SIG-M5 (cell line): ENCODE data around the gene KRT20.
"Not testable (repeated sequence)": the region's sequence is repeated elsewhere in the genome, so short reads cannot be mapped to it uniquely, and the experiment has no call there.

Experiments
- DNase-seq: peaks from one replicate; lab custom pipeline; 2025; lab: John Stamatoyannopoulos, UW

KRT20 gene

DNA sequence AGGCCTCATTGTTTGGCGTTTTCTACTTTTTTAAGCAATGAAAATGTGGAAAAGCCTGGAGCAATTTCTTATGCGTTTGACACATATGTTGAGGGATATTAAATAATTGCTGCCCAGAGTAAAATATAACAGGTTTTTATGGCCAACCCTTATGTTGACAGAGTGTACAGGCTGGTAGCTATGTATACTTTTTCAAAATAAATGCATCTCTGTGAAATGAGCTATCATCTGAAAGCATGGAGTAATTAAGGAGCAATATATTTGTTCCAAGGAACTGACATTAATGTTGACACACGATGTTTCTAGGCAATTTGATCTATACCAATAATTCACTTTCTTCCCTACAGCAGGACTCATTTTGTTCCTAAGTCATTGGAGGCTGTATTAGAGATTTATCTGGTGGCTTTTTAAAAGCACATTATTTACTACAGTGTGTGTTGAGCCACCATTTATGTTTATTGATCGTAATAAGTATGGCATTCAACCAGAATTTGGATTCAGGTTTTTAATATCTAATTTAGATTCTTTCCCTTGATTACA is 11.9 kb upstream of the KRT20 start:
- no peak for DNase-seq

- no peak for DNase-seq
Observed at GRCh38 chr17:40895106-40895730, 10.2 kb upstream of the KRT20 start.

DNA sequence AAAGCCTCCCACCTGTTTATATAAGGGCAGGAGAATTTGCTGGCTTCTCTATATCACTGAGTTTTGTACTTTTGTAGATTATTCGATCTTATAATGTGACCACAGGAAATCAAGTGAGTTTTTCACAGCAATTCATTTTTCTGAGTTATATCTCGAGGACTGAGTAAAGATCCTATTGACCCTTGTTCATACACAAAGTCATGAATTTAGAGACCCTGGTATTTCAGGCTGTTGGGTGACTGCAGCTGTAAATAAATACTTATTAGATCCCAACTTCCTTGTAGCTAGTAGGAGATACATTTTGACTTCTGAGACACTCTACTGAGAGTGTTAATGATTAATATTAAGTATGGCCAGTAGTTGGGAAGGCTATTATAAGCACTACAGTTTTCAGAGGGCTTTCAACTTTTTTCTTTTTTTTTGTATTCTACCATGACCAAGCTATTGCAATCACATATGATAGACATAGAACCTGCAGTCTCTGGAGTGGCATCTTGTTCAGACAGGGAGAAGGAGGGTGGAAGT is 3.2 kb upstream of the KRT20 start:
- no peak for DNase-seq

- DNase-seq, result no peak
Observed at GRCh38 chr17:40886090-40886489, 1.0 kb upstream of the KRT20 start.

DNA sequence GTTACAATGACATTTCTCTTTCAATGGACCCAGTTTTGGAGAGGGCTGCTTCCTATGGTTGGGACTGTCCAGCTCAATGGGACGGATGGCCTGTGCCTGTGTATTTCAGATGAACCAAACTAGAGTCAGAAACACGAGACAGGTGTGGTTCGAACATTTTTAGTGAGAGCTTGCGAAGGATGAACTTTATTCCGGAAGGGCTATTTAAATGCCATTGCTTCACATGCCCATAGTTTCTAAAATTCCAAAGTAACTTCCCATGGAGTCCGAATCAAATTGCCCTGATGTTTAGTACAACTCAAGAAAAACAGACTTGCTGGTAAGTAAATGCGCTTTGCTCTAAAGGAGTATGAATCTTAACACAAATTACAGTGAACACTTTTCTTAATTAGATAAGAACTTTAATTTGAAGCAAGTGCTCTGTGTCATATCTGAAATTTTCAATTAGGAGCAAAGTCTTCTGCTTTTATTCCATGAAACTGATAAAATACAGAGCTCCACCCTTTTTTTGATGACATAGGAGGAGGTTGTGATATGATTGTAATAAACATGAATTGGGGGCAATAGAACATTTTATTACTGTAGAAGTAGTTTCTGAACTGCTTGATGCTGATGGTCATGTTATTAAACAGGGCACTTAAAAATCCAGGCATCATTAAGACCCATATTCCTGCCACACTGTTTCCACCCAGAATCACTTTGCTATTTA is 1.3 kb downstream of the KRT20 start:
- no peak for DNase-seq

GRCh38 chr17:40883031-40883430 is 2.0 kb downstream of the KRT20 start:
- DNase-seq, result no peak

GRCh38 chr17:40879026-40879425 is 6.0 kb downstream of the KRT20 start:
- no peak for DNase-seq

DNA sequence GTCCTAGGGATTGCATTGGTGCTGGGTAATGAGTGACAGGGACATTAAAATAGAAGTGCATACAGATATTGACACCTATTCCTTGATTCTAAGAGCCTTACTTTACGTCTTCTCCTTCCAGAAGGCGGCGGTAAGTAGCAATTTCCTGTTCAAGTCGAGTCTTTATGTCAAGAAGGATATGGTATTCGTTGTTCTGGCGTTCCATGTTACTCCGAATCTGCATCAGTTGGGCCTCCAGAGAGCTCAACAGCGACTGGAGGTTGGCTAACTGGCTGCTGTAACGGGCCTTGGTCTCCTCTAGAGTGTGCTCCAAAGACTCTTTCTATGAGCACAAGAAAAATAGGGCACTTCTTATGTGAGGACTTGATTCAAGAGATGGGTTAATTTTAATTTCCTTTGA is 7.0 kb downstream of the KRT20 start:
- no peak for DNase-seq

GRCh38 chr17:40873801-40874200 is 11.2 kb downstream of the KRT20 start:
- no peak for DNase-seq

GRCh38 chr17:40873255-40873654 is 11.8 kb downstream of the KRT20 start:
- no peak for DNase-seq

DNA sequence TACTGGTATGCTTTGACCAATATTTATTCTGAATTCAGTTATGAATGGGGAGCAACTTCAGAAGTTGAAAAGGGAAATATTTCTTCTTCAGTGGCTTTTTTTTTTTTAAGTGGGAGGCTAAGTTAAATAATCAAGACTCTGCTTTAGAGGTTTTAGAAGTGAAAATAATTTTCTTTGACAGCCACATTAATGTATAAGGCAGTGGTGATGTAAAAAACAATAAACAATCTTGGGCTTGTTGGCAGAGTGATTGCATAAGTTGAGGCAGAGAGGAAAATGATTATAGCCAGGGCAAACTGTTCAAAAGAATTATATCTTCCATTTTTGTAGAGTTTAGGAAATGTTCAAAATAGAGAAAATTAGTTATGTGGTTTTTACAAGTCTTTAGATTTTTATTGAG is 12.6 kb downstream of the KRT20 start:
- DNase-seq, result no peak

DNA sequence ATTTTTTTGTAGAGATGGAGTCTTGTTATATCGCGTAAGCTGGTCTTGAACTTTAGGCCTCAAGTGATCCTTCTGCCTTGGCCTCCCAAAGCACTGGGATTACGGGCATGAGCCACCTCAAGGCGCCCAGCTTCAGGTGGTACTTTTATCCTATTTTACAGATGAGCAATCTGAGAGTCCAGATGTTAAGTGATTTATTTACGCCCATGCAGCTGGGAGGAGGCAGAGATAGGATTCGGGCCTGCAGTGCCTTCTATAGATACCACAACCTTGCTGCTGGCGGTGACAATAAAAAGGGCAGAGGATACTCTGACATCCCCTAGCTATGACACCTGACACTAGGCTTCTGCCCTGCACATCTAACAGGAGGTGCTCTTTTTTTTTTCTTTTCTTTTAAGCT is 13.7 kb downstream of the KRT20 start:
- DNase-seq, result no peak

GRCh38 chr17:40870136-40870535 is 14.9 kb downstream of the KRT20 start:
- DNase-seq, result no peak

DNA sequence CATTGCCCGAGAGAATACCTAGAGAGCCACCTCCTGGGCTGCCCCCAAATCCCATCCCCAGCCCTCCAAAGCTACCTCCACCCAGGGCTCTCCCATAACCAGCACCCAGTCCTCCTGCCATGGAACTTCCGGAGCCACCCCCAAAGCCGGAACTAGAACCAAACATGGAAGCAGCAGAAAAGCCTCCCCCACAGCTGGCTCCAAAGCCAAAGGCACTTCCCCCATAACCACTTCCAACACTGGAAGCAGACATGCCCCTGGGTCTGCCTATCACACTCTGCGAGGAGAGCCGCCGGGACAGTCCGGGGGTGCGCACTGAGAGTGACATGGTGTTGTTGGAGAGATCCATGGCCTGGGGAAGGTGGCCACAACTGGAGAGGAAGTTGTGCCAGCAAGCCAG is 18.2 kb downstream of the KRT20 start, which contains the start of gene KRT12:
TSS of gene KRT12 (minus strand) at position 386 of the 400 bp plus-strand sequence. CDS start at position 349, 37 bp downstream.
- DNase-seq, result no peak

GRCh38 chr17:40864661-40865390 is 20.2 kb downstream of the KRT20 start:
- no peak for DNase-seq

GRCh38 chr17:40862985-40863733 is 21.9 kb downstream of the KRT20 start:
- no peak for DNase-seq

DNA sequence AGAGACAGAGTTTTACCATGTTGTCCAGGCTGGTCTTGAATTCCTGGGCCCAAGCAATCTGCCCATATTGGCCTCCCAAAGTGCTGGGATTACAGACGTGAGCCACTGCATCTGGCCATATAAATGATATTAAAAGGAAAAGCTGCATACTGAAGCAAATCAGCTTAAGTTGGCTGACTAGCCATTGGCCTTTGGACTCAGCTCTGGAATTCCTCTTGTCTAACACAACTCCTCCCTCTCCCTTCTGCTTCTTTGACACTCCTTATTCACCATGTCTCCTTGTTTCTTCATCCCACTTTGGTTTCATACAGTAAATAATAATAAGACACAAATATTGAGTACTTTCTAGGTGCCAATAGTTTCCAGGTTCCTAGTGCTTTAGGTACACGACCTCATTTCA is 25.5 kb downstream of the KRT20 start:
- no peak for DNase-seq

- not testable (repeated sequence) for DNase-seq
Observed at GRCh38 chr17:40858667-40859066, 26.4 kb downstream of the KRT20 start.

DNA sequence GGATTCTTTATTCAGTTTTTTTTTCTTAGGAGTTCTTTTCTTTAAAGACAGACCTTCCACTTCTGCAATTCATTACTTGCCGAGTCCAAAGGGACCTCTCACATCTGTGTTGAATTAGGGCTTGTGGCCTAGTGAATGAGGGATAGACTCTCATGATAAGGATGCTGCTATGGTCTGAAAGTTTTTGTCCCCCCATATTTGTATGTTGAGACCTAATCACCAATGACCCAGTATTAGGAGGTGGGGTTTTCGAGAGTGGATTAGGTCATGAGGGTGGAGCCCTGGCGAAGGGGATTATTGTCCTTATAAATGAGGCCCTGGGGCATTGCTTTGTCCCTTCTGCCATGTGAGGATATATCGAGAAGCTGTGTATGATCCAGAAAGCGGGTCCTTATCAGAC is 27.5 kb downstream of the KRT20 start:
- no peak for DNase-seq

GRCh38 chr17:40854175-40854814 is 30.7 kb downstream of the KRT20 start:
- no peak for DNase-seq

- no peak for DNase-seq
Observed at GRCh38 chr17:40852364-40852763, 32.7 kb downstream of the KRT20 start.
